DMS 273 treated with DMSO at 0.1 percent for 48 hours (cell line): ENCODE measurements around the gene LEP.
"Not testable (repeated sequence)": the region's sequence is repeated elsewhere in the genome, so short reads cannot be mapped to it uniquely, and the experiment has no call there.

Experiments used
- DNase-seq: peaks from one replicate; lab custom pipeline; 2025; lab: John Stamatoyannopoulos, UW

Gene LEP

GRCh38 chr7:128210590-128211570 lies 30.2 kb upstream of the LEP start:
- no peak for DNase-seq

GRCh38 chr7:128211626-128212025 lies 29.5 kb upstream of the LEP start:
- DNase-seq, result no peak

- DNase-seq, result no peak
Observed at GRCh38 chr7:128214463-128214862, 26.6 kb upstream of the LEP start.

GRCh38 chr7:128215281-128215680 lies 25.8 kb upstream of the LEP start:
- no peak for DNase-seq

- no peak for DNase-seq
Observed at GRCh38 chr7:128215739-128216138, 25.3 kb upstream of the LEP start.

- DNase-seq, result no peak
Observed at GRCh38 chr7:128217030-128217805, 23.9 kb upstream of the LEP start.

GRCh38 chr7:128217967-128218652 lies 23.0 kb upstream of the LEP start:
- DNase-seq, result peak; percentile 9

GRCh38 chr7:128219636-128220035 lies 21.4 kb upstream of the LEP start:
- no peak for DNase-seq

GRCh38 chr7:128221929-128222403 lies 19.1 kb upstream of the LEP start:
- DNase-seq, result no peak

GRCh38 chr7:128226132-128226980 lies 14.7 kb upstream of the LEP start:
- DNase-seq, result no peak

- DNase-seq, result no peak
Observed at GRCh38 chr7:128227271-128227670, 13.8 kb upstream of the LEP start.

- DNase-seq, result no peak
Observed at GRCh38 chr7:128231021-128231420, 10.1 kb upstream of the LEP start.

GRCh38 chr7:128231677-128232076 lies 9.4 kb upstream of the LEP start:
- DNase-seq, result no peak

GRCh38 chr7:128233471-128233870 lies 7.6 kb upstream of the LEP start:
- DNase-seq, result no peak

- no peak for DNase-seq
Observed at GRCh38 chr7:128234476-128235026, 6.5 kb upstream of the LEP start.

- no peak for DNase-seq
Observed at GRCh38 chr7:128235471-128235870, 5.6 kb upstream of the LEP start.

GRCh38 chr7:128236924-128237586 lies 4.0 kb upstream of the LEP start:
- peak; percentile 47 for DNase-seq

GRCh38 chr7:128239146-128239545 lies 1.9 kb upstream of the LEP start:
- DNase-seq, result not testable (repeated sequence)

- no peak for DNase-seq
Observed at GRCh38 chr7:128242661-128243060, 1.6 kb downstream of the LEP start.

- no peak for DNase-seq
Observed at GRCh38 chr7:128243273-128243672, 2.2 kb downstream of the LEP start.
